Measurements from ENCODE around the gene PYGO2. TPM values are rescaled to one million over a fixed set of nuclear protein-coding genes. Genes with fewer than 3 reads are reported as not detected.

The PYGO2 gene
- total RNA-seq, 1 donor from 2014 or later: 48.7 TPM

DNA sequence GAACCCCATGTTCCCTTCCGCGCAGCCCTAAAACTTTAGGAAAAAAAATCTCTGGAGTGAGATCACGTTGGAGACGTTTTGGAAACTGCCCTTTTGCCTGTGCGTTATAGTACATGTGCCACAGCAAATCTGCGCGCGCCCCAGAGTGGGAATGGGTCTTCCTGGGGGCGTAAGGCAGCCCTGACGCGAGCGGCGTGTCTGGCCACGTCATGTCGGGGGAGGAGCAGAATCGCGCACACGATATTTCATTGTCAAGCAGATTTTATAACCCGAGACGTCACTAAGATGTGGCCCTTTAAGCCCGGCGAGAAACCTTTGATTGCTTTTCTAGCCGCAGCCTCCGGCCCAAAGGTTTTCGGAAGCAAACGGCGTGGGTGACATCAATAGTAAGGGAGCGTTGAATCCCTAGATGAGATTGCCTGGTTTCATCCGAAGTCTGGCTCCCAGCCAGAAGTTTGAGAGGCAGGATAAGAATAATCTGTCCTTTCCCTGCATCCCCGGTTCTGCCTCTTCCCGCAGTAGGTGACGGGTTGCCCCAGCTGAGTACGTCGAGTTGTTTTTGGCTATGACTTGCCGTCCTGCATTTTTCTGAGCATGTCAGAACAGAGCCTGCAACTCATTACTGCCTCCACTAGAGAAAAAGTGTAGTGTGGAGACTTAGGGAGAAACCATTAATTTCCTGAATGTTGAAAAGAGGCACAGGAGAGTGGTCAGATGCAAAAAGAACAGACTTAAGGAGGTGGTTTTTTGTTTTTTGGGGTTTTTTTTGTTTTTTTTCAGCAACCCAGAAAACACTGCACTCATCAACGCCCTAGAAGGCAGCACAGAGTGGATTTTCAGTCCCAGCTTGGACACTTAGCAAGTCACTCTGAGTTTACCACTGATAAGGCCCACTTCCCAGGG lies 24.2 kb downstream of the PYGO2 start:
- Histone ChIP-seq H3K9me3 (no peaks in the 10 kb centered on the region), H3K4me3 (peak overlapping the region; percentile 73 to 75), H3K27ac (peak overlapping the region; percentile 97 to 98), H3K27me3 (no peaks in the 10 kb centered on the region), H3K4me1 (peaks cover 0 to 17% of the 10 kb centered on the region in 2 donors), H3K36me3 (no peaks in the 10 kb centered on the region)
- TF ChIP-seq, protein P1, sequence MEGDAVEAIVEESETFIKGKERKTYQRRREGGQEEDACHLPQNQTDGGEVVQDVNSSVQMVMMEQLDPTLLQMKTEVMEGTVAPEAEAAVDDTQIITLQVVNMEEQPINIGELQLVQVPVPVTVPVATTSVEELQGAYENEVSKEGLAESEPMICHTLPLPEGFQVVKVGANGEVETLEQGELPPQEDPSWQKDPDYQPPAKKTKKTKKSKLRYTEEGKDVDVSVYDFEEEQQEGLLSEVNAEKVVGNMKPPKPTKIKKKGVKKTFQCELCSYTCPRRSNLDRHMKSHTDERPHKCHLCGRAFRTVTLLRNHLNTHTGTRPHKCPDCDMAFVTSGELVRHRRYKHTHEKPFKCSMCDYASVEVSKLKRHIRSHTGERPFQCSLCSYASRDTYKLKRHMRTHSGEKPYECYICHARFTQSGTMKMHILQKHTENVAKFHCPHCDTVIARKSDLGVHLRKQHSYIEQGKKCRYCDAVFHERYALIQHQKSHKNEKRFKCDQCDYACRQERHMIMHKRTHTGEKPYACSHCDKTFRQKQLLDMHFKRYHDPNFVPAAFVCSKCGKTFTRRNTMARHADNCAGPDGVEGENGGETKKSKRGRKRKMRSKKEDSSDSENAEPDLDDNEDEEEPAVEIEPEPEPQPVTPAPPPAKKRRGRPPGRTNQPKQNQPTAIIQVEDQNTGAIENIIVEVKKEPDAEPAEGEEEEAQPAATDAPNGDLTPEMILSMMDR (IDR thresholded peaks at IDR 0.05): peak; percentile 38 to 44 (median 39)
- peak; percentile 72 to 94 for DNase-seq (ENCODE audit: low spot score in 2 of 2)
- intact Hi-C loops (cut with DNase I): loop anchor here (1.0 to 5.0 kb wide), 7 partner anchors 19 to 310 kb away; partner anchors contain the start of genes KCNN3, PBXIP1, SLC50A1 and ZBTB7B

DNA sequence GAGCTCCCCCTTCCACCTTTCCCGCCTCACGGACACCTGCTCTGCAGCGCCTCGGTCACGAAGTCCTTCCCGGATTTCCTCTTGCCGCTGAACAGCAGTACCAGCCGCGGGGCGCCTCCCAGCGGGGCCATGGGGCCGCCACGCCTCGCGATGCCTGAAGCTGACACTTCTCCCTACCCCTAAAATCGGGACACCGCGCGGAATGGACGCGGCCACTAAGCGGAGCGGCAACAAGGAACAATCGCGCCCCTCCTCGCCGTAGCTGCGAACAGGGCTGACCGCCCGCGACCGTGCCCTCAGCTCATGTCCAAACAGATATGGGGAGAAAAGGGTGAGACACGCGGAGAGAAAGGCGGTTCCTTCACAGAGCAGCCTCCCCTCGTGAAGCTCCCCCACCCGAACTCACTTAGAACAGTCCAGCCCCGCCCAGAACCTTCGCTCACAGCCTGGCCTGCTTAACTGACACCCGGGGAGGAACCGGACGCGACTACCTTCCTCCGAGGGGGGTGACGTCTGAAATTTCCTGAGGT lies 25.0 kb downstream of the PYGO2 start, which contains the start of gene PMVK:
TSS of gene PMVK (minus strand) at position 165 of the 530 bp plus-strand sequence. CDS start at position 131, 34 bp downstream.
- no peaks in the 10 kb centered on the region for H3K9me3 ChIP-seq
- peak within 1 kb of the TSS; percentile 97 to 98 for H3K27ac ChIP-seq
- peak; percentile 84 to 98 for DNase-seq (ENCODE audit: low spot score in 2 of 2)
- H3K4me3 ChIP-seq: peak within 1 kb of the TSS; percentile 73 to 75
- intact Hi-C loops (cut with DNase I): loop anchor here (1.0 to 5.0 kb wide), 8 partner anchors 20 to 377 kb away; partner anchors contain the start of genes KCNN3, PBXIP1, SLC50A1 and ZBTB7B
- peaks cover 0 to 13% of the 10 kb centered on the region in 2 donors for H3K4me1 ChIP-seq
- TF ChIP-seq, protein P1 (IDR thresholded peaks at IDR 0.05): peak in 2 of 3 experiments; percentile 26 to 42
- H3K27me3 ChIP-seq: no peaks in the 10 kb centered on the region
- peaks cover 0 to 6% of the 10 kb centered on the region in 2 donors for H3K36me3 ChIP-seq

DNA sequence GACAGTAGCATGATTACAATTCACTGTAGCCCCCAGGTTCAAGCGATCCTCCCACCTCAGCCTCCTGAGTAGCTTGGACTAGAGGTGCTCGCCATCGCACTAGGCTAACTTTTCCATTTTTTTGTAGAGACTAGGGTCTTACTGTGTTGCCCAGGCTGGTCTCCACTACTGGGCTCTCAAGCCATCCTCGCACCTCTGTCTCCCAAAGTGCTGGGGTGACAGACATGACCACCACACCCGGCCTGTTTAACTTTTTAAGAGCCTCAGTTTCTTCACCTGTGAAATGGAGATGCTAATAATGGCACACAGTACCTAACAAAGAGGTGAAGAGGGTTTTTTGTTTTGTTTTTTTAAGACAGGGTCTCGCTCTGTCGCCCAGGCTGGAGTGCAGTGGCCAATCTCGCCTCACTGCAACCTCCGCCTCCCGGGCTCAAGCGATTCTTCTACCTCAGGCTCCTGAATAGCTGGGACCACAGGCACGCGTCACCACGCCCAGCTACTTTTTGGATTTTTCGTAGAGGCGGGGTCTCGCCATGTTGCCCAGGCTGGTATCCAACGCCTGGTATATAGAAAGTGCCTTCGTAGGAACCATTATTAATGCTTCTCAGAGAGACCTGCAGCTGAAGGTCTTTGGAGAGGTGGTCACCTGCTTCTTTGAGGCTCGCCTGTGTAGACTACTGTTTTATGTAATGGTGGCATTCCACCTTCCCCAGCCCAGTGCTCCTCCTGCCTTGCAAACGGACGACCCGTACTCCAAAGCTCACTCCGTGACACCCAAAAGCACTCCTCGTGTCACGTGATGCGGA lies 25.6 kb downstream of the PYGO2 start:
- peak overlapping the region; percentile 73 to 75 for H3K4me3 ChIP-seq
- H3K4me1 ChIP-seq: peaks cover 0 to 13% of the 10 kb centered on the region in 2 donors
- TF ChIP-seq, protein P1 (IDR thresholded peaks at IDR 0.05): no peak
- DNase-seq (ENCODE audit: low spot score in 2 of 2): no peak
- peak overlapping the region; percentile 97 to 98 for H3K27ac ChIP-seq
- peaks cover 3 to 10% of the 10 kb centered on the region in 2 donors for H3K36me3 ChIP-seq
- no peaks in the 10 kb centered on the region for H3K27me3 ChIP-seq
- intact Hi-C loops (cut with DNase I): loop anchor here (1.0 to 5.0 kb wide), 3 partner anchors 201 to 377 kb away; partner anchors contain the start of gene SLC50A1
- H3K9me3 ChIP-seq: no peaks in the 10 kb centered on the region

DNA sequence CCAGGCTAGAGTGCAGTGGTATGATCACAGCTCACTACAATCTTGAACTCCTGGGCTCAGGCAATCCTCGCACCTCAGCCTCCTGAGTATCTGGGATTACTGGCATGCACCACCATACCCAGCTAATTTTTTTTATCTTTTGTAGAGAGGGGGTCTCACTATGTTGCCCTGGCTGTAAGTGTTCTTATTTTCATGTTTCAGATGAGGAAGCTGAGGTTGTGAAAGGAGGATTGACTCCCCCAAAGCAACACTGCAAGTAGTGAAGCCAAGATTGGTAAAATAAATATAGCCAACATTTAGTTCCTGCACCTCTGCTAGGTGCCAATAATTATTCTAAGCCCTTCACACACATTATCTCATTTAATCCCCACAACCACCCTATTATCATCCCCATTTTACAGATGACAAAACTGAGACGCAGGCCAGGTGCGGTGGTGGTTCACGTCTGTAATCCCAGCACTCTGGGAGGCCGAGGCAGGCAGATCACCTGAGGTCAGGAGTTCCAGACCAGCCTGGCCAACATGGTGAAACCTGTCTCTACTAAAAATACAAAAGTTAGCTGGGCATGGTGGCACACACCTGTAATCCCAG lies 27.1 kb downstream of the PYGO2 start:
- H3K27ac ChIP-seq: no peak overlapping the region
- peaks cover 14 to 18% of the 10 kb centered on the region in 2 donors for H3K36me3 ChIP-seq
- no peak overlapping the region for H3K4me3 ChIP-seq
- intact Hi-C loops (cut with DNase I): no loop called here
- H3K9me3 ChIP-seq: no peaks in the 10 kb centered on the region
- TF ChIP-seq, protein P1 (IDR thresholded peaks at IDR 0.05): no peak
- no peaks in the 10 kb centered on the region for H3K27me3 ChIP-seq
- DNase-seq (ENCODE audit: low spot score in 2 of 2): no peak
- H3K4me1 ChIP-seq: peaks cover 0 to 13% of the 10 kb centered on the region in 2 donors

Measured in ascending aorta (tissue), 2 donors.